H9 (cell line): ENCODE results near the gene CARD19. TPM values are rescaled to one million over a fixed set of nuclear protein-coding genes. Genes with fewer than 3 reads are reported as not detected.
"Not testable (repeated sequence)": the region's sequence is repeated elsewhere in the genome, so short reads cannot be mapped to it uniquely, and the experiment has no call there.

Source experiments
- DNase-seq: peaks from one replicate; pipeline ENCODE4 v3.0.0-alpha.2; 2017
- H2AFZ ChIP-seq: one replicate; pipeline ENCODE4 v1.6.1; 2013; ENCODE audit warnings: mild to moderate bottlenecking, low read length, control low read depth, moderate library complexity
- H2AK5ac ChIP-seq: 2 replicates; pipeline ENCODE4 v1.6.1; 2013; ENCODE audit warnings: low read length, control low read depth, mixed read lengths; ENCODE audit not compliant: insufficient read length
- H2BK120ac ChIP-seq: one replicate; pipeline ENCODE4 v1.6.1; 2013; ENCODE audit warnings: low read depth, mild to moderate bottlenecking, low read length, control low read depth, inconsistent platforms; ENCODE audit not compliant: poor library complexity, severe bottlenecking
- H2BK12ac ChIP-seq: 2 replicates; pipeline ENCODE4 v1.6.1; 2013; ENCODE audit warnings: low read length, control low read depth, mixed read lengths, low read depth; ENCODE audit not compliant: insufficient read length
- H2BK15ac ChIP-seq: 2 replicates; pipeline ENCODE4 v1.6.1; 2013; ENCODE audit warnings: low read depth, low read length, control low read depth
- H2BK20ac ChIP-seq: one replicate; pipeline ENCODE4 v1.6.1; 2013; ENCODE audit warnings: low read depth, mild to moderate bottlenecking, low read length, control low read depth, inconsistent platforms; ENCODE audit not compliant: poor library complexity, severe bottlenecking
- H2BK5ac ChIP-seq: 2 replicates; pipeline ENCODE4 v1.6.1; 2013; ENCODE audit warnings: low read length, control low read depth, mixed read lengths; ENCODE audit not compliant: insufficient read length
- H3K14ac ChIP-seq: 2 replicates; pipeline ENCODE4 v1.6.1; 2013; ENCODE audit warnings: low read length, control low read depth; ENCODE audit not compliant: insufficient read depth
- H3K18ac ChIP-seq: 2 replicates; pipeline ENCODE4 v1.6.1; 2013; ENCODE audit warnings: low read depth, mild to moderate bottlenecking, mixed read lengths, low read length, control low read depth; ENCODE audit not compliant: insufficient read length
- H3K23ac ChIP-seq: 2 replicates; pipeline ENCODE4 v1.6.1; 2013; ENCODE audit warnings: low read length, control low read depth, mixed read lengths, low read depth; ENCODE audit not compliant: insufficient read length
- H3K23me2 ChIP-seq: 2 replicates; pipeline ENCODE4 v1.6.1; 2013; ENCODE audit warnings: low read depth, mild to moderate bottlenecking, mixed read lengths, low read length, control low read depth; ENCODE audit not compliant: insufficient read length, poor library complexity, severe bottlenecking
- H3K27ac ChIP-seq: 2 replicates; pipeline ENCODE4 v1.5.1; 2013; ENCODE audit warnings: low read length, control low read depth, mixed read lengths, low read depth; ENCODE audit not compliant: insufficient read length
- H3K27me3 ChIP-seq: 2 replicates; pipeline ENCODE4 v1.6.1; 2013; ENCODE audit warnings: low read length, control low read depth, inconsistent platforms; ENCODE audit not compliant: insufficient read depth
- H3K4ac ChIP-seq: 2 replicates; pipeline ENCODE4 v1.6.1; 2013; ENCODE audit warnings: low read depth, mild to moderate bottlenecking, control low read depth, inconsistent platforms, low read length, moderate library complexity
- H3K4me1 ChIP-seq: 2 replicates; pipeline ENCODE4 v1.6.1; 2013; ENCODE audit warnings: low read length, control low read depth, inconsistent platforms; ENCODE audit not compliant: insufficient read depth
- H3K4me2 ChIP-seq: 2 replicates; pipeline ENCODE4 v1.6.1; 2013; ENCODE audit warnings: low read length, control low read depth, mixed read lengths; ENCODE audit not compliant: insufficient read length, insufficient read depth
- H3K56ac ChIP-seq: 2 replicates; pipeline ENCODE4 v1.6.1; 2013; ENCODE audit warnings: low read depth, mild to moderate bottlenecking, mixed read lengths, low read length, control low read depth; ENCODE audit not compliant: insufficient read length
- H3K79me1 ChIP-seq: 2 replicates; pipeline ENCODE4 v1.6.1; 2013; ENCODE audit warnings: low read depth, mild to moderate bottlenecking, moderate library complexity, low read length, control low read depth, inconsistent platforms; ENCODE audit not compliant: insufficient read depth, poor library complexity, severe bottlenecking
- H3K79me2 ChIP-seq: 2 replicates; pipeline ENCODE4 v1.6.1; 2013; ENCODE audit warnings: low read length, control low read depth, inconsistent platforms; ENCODE audit not compliant: insufficient read depth
- H3K9ac ChIP-seq: 2 replicates; pipeline ENCODE4 v1.6.1; 2013; ENCODE audit warnings: low read length, control low read depth, mixed read lengths; ENCODE audit not compliant: insufficient read length; ENCODE audit errors: extremely low read depth
- H3K9me3 ChIP-seq: one replicate; pipeline ENCODE4 v1.6.1; 2013; ENCODE audit warnings: low read depth, low read length, inconsistent platforms; ENCODE audit not compliant: control insufficient read depth
- H3T11ph ChIP-seq: one replicate; pipeline ENCODE4 v1.6.1; 2013; ENCODE audit warnings: mild to moderate bottlenecking, low read length, control low read depth, inconsistent platforms
- H4K20me1 ChIP-seq: one replicate; pipeline ENCODE4 v1.6.1; 2013; ENCODE audit not compliant: control insufficient read depth, insufficient read length, insufficient read depth
- H4K5ac ChIP-seq: 2 replicates; pipeline ENCODE4 v1.6.1; 2013; ENCODE audit warnings: low read depth, mild to moderate bottlenecking, mixed read lengths, low read length, control low read depth; ENCODE audit not compliant: insufficient read length
- H4K8ac ChIP-seq: replicated peaks from 2 replicates; pipeline ENCODE4 v1.6.1; 2013; ENCODE audit warnings: low read length, control low read depth, mixed read lengths, low read depth; ENCODE audit not compliant: insufficient read length
- H4K91ac ChIP-seq: 2 replicates; pipeline ENCODE4 v1.6.1; 2013; ENCODE audit warnings: low read depth, mild to moderate bottlenecking, moderate library complexity, mixed read lengths, low read length, control low read depth; ENCODE audit not compliant: insufficient read length
- H3K27ac Mint-ChIP-seq, 3 experiments: 2 replicates in 2 of 3; 3 replicates in 1 of 3; pipeline ENCODE4 v1.8.0; 2020 to 2021; ENCODE audit warnings: mixed read lengths in 3 of 3, mild to moderate bottlenecking in 1 of 3, moderate library complexity in 1 of 3
- H3K27me3 Mint-ChIP-seq: 2 replicates; pipeline ENCODE4 v1.8.0; 2021; ENCODE audit warnings: low read depth, mild to moderate bottlenecking, moderate library complexity, mixed read lengths
- H3K36me3 Mint-ChIP-seq, 3 experiments: 2 replicates in 2 of 3; 3 replicates in 1 of 3; pipeline ENCODE4 v1.8.0; 2020 to 2021; ENCODE audit warnings: low read depth in 3 of 3, mixed read lengths in 3 of 3; ENCODE audit not compliant: insufficient read depth in 1 of 3
- H3K4me1 Mint-ChIP-seq, 2 experiments: 2 replicates each; pipeline ENCODE4 v1.8.0; 2020; ENCODE audit warnings: mixed read lengths in 2 of 2
- H3K4me3 Mint-ChIP-seq, 2 experiments: 2 replicates in 1 of 2; 3 replicates in 1 of 2; pipeline ENCODE4 v1.8.0; 2020 to 2021; ENCODE audit warnings: mild to moderate bottlenecking in 2 of 2, mixed read lengths in 2 of 2, moderate library complexity in 1 of 2
- H3K9me3 Mint-ChIP-seq, 2 experiments: 2 replicates in 1 of 2; 3 replicates in 1 of 2; pipeline ENCODE4 v1.8.0; 2020; ENCODE audit warnings: mild to moderate bottlenecking in 2 of 2, mixed read lengths in 2 of 2, moderate library complexity in 1 of 2
- CTCF ChIP-seq: fragments of 200-600 bp; sonication (generic); conservative IDR thresholded peaks from 3 replicates; pipeline ENCODE4 v1.8.0; 2021; ENCODE audit warnings: antibody characterized with exemption, mild to moderate bottlenecking
- WGBS: extraction: QIAGEN DNeasy Blood & Tissue Kit; methylation state at CpG from one replicate; pipeline ENCODE4 v1.1.7; 2013; ENCODE audit warnings: missing lambda C conversion rate, low lambda C conversion rate, mixed read lengths; ENCODE audit not compliant: insufficient read length; ENCODE audit errors: extremely low coverage; 5-methylcytosine and 5-hydroxymethylcytosine counted together
- total RNA-seq: library from RNA; stranded (reverse); gene quantifications from 2 replicates; pipeline ENCODE4 v1.2.1, GENCODE V29; 2021

The CARD19 gene
- total RNA-seq, 1 experiment from 2014 or later, result 21.4 TPM

DNA sequence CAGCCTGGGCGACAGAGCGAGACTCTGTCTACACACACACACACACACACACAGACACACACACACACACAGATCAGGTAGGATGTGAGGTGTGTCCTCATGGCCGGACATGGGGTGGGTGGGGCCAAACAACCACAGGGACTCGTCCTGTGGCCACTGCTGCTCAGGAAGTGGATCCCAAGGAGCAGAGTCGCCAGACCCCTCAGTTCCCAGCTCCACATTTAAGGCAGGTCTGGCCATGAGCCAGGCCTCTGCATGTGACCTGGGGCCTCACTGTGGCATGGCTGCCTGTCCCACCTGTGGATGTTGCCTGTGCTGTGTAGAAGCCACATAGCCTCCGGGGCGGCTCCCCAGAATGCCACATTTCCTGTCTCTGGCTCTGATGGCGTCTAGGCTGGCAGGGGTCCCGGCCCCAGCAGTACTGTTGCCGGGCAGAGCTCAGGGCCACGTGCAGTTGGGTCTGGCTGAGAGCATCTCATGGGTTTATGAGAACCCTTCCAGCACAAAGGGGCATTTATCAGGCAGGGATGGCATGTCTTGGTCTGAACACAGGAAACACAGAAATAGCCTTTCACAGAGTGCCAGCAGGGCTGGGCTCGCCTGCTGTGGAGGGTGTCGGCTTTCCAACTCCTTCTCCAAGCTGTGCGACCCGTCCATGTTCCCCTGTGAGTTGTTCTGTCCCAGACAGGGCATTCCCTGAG, 48.0 kb downstream of the CARD19 start:
- Histone ChIP-seq H3K9me3 (no peaks in the 10 kb centered on the region), H4K5ac (no peak overlapping the region), H3K27ac (no peak overlapping the region), H3K56ac (no peak overlapping the region), H2BK12ac (no peak overlapping the region), H3K79me2 (no peaks in the 10 kb centered on the region), H3K4me1 (no peaks in the 10 kb centered on the region), H3K9ac (no peak overlapping the region), H3K23me2 (no peaks in the 10 kb centered on the region), H3T11ph (no peak overlapping the region), H3K4me2 (no peak overlapping the region), H3K27me3 (no peaks in the 10 kb centered on the region), H2BK120ac (no peak overlapping the region), H3K79me1 (no peaks in the 10 kb centered on the region), H2BK20ac (no peak overlapping the region), H3K14ac (peak overlapping the region; percentile 16; the same call in 1 of the 2 replicates), H2BK5ac (no peak overlapping the region), H3K18ac (no peak overlapping the region), H4K8ac (no peak overlapping the region), H4K20me1 (no peaks in the 10 kb centered on the region), H2BK15ac (no peak overlapping the region), H2AK5ac (no peak overlapping the region), H4K91ac (no peak overlapping the region), H3K23ac (no peak overlapping the region), H3K4ac (no peak overlapping the region), H2AFZ (no peak overlapping the region)
- Mint-ChIP-seq H3K36me3 (no peaks in the 10 kb centered on the region; a peak in 1 of 7 replicates), H3K27me3 (peaks cover 5% of the 10 kb centered on the region), H3K27ac (peak overlapping the region in 2 of 3 experiments; percentile 10 to 58; a peak in 4 of 7 replicates), H3K4me1 (peaks cover 6% of the 10 kb centered on the region in 2 experiments), H3K9me3 (peaks cover 0 to 5% of the 10 kb centered on the region in 2 experiments; a peak in 1 of 5 replicates), H3K4me3 (no peak overlapping the region)
- DNase-seq, result no peak
- TF ChIP-seq CTCF, result no peak
- no CpG with 5 or more reads among the region's 15 CpGs for WGBS

DNA sequence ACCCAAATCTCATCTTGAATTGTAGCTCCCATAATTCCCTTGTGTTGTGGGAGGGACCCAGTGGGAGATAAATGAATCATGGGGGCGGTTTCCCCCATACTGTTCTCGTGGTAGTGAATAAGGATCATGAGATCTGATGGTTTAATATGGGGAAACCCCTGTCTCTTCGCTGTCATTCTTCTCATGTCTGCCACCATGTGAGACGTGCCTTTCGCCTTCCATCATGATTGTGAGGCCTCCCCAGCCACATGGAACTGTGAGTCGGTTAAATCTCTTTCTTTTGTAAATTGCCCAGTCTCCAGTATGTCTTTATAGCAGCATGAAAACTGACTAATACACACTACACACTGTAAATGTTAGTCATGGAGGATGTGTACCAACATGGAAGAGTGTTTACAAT, 50.7 kb downstream of the CARD19 start:
- not testable (repeated sequence) for H2AFZ ChIP-seq, H3K4ac ChIP-seq, H4K5ac ChIP-seq, H3K14ac ChIP-seq, H3K36me3 Mint-ChIP-seq, H2BK12ac ChIP-seq, H3K4me1 ChIP-seq, H3K27ac ChIP-seq, H3K18ac ChIP-seq, H3K4me1 Mint-ChIP-seq, H4K20me1 ChIP-seq, H4K8ac ChIP-seq, H3K56ac ChIP-seq, H3K4me3 Mint-ChIP-seq, H2AK5ac ChIP-seq, H2BK120ac ChIP-seq, H2BK15ac ChIP-seq, H3K9me3 Mint-ChIP-seq, H3K79me2 ChIP-seq, DNase-seq, H4K91ac ChIP-seq, H3K9ac ChIP-seq, H2BK20ac ChIP-seq, H3K4me2 ChIP-seq, H3T11ph ChIP-seq, H3K79me1 ChIP-seq, H3K23me2 ChIP-seq, H2BK5ac ChIP-seq, H3K9me3 ChIP-seq, H3K27me3 ChIP-seq, H3K27me3 Mint-ChIP-seq, H3K27ac Mint-ChIP-seq, H3K23ac ChIP-seq
- no CpG with 5 or more reads among the region's 6 CpGs for WGBS
